Activated B cell treated with CpG ODN at 0.5 μM for 24 hours (primary cell): ENCODE data around the gene OGFOD3. TPM values are rescaled to one million over a fixed set of nuclear protein-coding genes. Genes with fewer than 3 reads are reported as not detected.

ENCODE experiments used
- ATAC-seq: fragments of 200-7000 bp; cut with Tn5 transposase; one replicate; pipeline ENCODE4 v1.10.0; 2021; ENCODE audit warnings: low read depth, mild to moderate bottlenecking, moderate library complexity
- CTCF ChIA-PET: fragments of 350-600 bp; sonication (Branson Sonifier 250); formaldehyde crosslinking; loops from one replicate; lab custom pipeline; 2021; ENCODE audit warnings: antibody characterized with exemption; lab: Charles Lee
- POLR2A ChIA-PET: fragments of 350-600 bp; sonication (Branson Sonifier 250); formaldehyde crosslinking; loops from one replicate; lab custom pipeline; 2021; ENCODE audit warnings: antibody characterized with exemption; lab: Charles Lee
- DNase-seq: peaks from one replicate; pipeline ENCODE4 v3.0.0; 2022
- H3K27ac Mint-ChIP-seq: one replicate; pipeline ENCODE4 v1.8.0; 2020; ENCODE audit warnings: mixed read lengths
- H3K27me3 Mint-ChIP-seq: one replicate; pipeline ENCODE4 v1.8.0; 2021; ENCODE audit warnings: mixed read lengths
- H3K36me3 Mint-ChIP-seq: one replicate; pipeline ENCODE4 v1.8.0; 2021; ENCODE audit warnings: low read depth, mixed read lengths
- H3K4me1 Mint-ChIP-seq: one replicate; pipeline ENCODE4 v1.8.0; 2021; ENCODE audit warnings: mixed read lengths
- H3K4me3 Mint-ChIP-seq: one replicate; pipeline ENCODE4 v1.8.0; 2020; ENCODE audit warnings: mild to moderate bottlenecking, mixed read lengths
- H3K9me3 Mint-ChIP-seq: one replicate; pipeline ENCODE4 v1.8.0; 2020; ENCODE audit warnings: mixed read lengths
- CTCF ChIP-seq: fragments of 200-600 bp; IDR thresholded peaks from one replicate; pipeline ENCODE4 v1.8.0; 2022; ENCODE audit warnings: antibody characterized with exemption, mild to moderate bottlenecking
- intact Hi-C: fragments of 100-400 bp; cut with micrococcal nuclease; formaldehyde crosslinking; loops from one replicate; pipeline ENCODE4 v1.15.1; 2024
- total RNA-seq: library from RNA; stranded (reverse); gene quantifications from 2 replicates; pipeline ENCODE4 v1.2.3, GENCODE V29; 2022

The OGFOD3 gene
- total RNA-seq, 1 donor from 2014 or later, result 35.0 TPM

DNA sequence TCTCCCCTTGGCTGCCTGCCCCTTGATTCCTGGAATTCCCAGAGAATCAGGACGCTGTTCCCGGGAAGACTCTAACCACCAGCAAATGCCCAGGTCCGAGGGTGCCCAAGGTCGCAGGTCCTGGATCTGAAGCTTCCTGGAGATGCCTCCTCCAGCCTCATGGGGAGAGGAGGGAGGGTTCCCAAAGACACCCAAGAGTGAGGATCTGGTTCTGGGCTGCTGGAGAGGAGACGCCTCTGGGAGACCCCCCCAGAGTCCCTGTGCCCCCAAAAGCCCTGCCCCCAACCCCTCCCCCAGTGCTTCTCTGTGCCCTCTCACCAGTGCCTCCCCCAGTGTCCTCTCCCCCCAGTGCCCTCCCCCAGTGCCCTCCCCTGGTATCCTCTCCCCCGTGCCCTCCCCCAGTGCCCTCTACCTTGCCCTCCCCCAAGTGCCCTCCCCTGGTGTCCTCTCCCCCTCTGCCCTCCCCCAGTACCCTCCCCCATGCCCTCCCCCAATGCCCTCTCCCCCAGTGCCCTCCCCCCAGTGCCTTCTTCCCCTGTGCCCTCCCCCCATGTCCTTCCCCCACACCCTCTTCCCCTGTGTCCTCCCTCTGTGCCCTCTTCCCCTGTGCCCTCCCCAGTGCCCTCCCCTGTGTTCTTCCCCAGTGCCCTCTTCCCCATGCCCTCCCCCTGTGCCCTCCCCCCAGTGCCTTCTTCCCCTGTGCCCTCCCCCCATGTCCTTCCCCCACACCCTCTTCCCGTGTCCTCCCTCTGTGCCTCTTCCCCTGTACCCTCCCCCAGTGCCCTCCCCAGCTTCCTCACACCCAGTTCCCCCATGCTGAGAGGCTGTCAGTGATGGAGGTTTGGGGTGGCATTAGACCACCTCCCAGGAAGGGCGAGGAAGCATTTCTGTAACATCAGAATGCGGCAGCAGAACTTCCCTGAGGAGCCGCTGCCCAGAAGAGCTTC, 78.5 kb downstream of the OGFOD3 start:
- POLR2A ChIA-PET, result interaction anchor here (1.3 kb wide), 1 partner anchor 9 kb away, joined by 3 read pairs; no protein-coding TSS in a partner anchor
- TF ChIP-seq CTCF, result no peak
- ATAC-seq, result no peak
- Mint-ChIP-seq H3K36me3 (no peaks in the 10 kb centered on the region), H3K27me3 (peaks cover 5% of the 10 kb centered on the region), H3K4me3 (no peak overlapping the region), H3K4me1 (peaks cover 12% of the 10 kb centered on the region), H3K27ac (no peak overlapping the region), H3K9me3 (no peaks in the 10 kb centered on the region)
- intact Hi-C loops, result no loop called here
- CTCF ChIA-PET, result no interaction called here
- DNase-seq, result no peak

Other genes starting within 250 kb of the OGFOD3 start
- 56.6 TPM in 2 replicates for gene CCDC57, start 205.7 kb downstream of the OGFOD3 start, total RNA-seq
- gene SLC16A3, start 189.5 kb downstream of the OGFOD3 start, total RNA-seq, result 24.6 and 26.5 TPM in 2 replicates
- 147 and 170 TPM in 2 replicates for gene CSNK1D, start 144.9 kb downstream of the OGFOD3 start, total RNA-seq
- gene CD7, start 101.0 kb downstream of the OGFOD3 start, total RNA-seq, result 0.32 and 0.42 TPM in 2 replicates
- not detected in 2 replicates for gene SECTM1, start 84.8 kb downstream of the OGFOD3 start, total RNA-seq
- gene TEX19, start 59.3 kb downstream of the OGFOD3 start, total RNA-seq, result not detected in 2 replicates
- gene UTS2R, start 46.8 kb downstream of the OGFOD3 start, total RNA-seq, result not detected in 2 replicates
- 69.5 and 88.8 TPM in 2 replicates for gene HEXD, start 239 bp downstream of the OGFOD3 start, total RNA-seq
- gene CYBC1, start 32.2 kb upstream of the OGFOD3 start, total RNA-seq, result 405 and 501 TPM in 2 replicates
- gene NARF, start 40.2 kb upstream of the OGFOD3 start, total RNA-seq, result 77.8 and 81.9 TPM in 2 replicates
- 56.4 and 60.4 TPM in 2 replicates for gene FOXK2, start 101.1 kb upstream of the OGFOD3 start, total RNA-seq
- gene WDR45B, start 229.9 kb upstream of the OGFOD3 start, total RNA-seq, result 48.3 and 51.2 TPM in 2 replicates